ENCODE measurements around the gene PDIK1L.
A peak's percentile ranks its signal among the peaks of the same experiment; 100 is the strongest.

PDIK1L gene

DNA sequence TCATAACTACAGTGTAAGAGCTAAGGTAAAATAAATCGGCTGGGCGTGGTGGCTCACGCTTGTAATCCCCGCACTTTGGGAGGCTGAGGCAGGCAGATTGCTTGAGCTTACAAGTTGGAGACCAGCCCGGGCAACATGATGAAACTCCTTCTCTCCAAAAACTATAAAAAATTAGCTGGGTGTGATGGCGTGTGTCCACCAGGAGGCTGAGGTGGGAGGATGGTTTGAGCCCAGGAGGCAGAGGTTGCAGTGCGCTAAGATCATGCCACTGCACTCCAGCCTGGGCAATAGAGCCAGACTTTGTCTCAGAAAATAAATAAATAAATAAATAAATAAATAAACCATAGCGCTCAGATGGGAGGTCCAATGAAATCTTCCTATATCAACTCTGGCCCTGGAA, 30.5 kb downstream of the PDIK1L start:
- Histone ChIP-seq H2BK5ac (ENCODE audit: low read length) (no peak overlapping the region), H2BK120ac (ENCODE audit: low read depth, low read length) (no peak overlapping the region), H3K9ac (ENCODE audit: low read depth, low read length, poor library complexity) (no peak overlapping the region), H3K4ac (ENCODE audit: low read length) (no peak overlapping the region), H2AK5ac (ENCODE audit: low read depth, low read length) (no peak overlapping the region), H3K9me3 (replicated peaks in 1 of 2; ENCODE audit: control insufficient read depth in 2 of 2, insufficient read depth in 1 of 2, low read depth in 1 of 2, low read length in 2 of 2) (no peaks in the 10 kb centered on the region), H3K23ac (ENCODE audit: low read depth, low read length, poor library complexity) (no peak overlapping the region), H3K79me1 (ENCODE audit: low read depth, low read length) (no peaks in the 10 kb centered on the region), H4K91ac (ENCODE audit: low read depth, low read length, poor library complexity) (no peak overlapping the region), H3K36me3 (replicated peaks in 1 of 2; ENCODE audit: control insufficient read depth in 2 of 2, insufficient read depth in 2 of 2, low read length in 2 of 2) (no peaks in the 10 kb centered on the region), H3K4me3 (ENCODE audit: low read length in 2 of 2) (no peak overlapping the region), H3K27me3 (ENCODE audit: control insufficient read depth in 3 of 3, insufficient read depth in 3 of 3, low read depth in 1 of 3, low read length in 3 of 3) (peaks cover 0 to 7% (median 4%) of the 10 kb centered on the region in 3 experiments), H2AFZ (ENCODE audit: low read length) (no peak overlapping the region), H3K18ac (ENCODE audit: low read length) (no peak overlapping the region), H3K14ac (ENCODE audit: low read length) (no peak overlapping the region), H2BK15ac (ENCODE audit: low read length) (no peak overlapping the region), H3K4me2 (ENCODE audit: insufficient read depth, low read length, poor library complexity, severe bottlenecking) (no peak overlapping the region), H3K4me1 (ENCODE audit: control insufficient read depth in 2 of 2, insufficient read depth in 1 of 2, low read depth in 1 of 2, low read length in 2 of 2) (no peaks in the 10 kb centered on the region), H2BK12ac (ENCODE audit: low read length) (no peak overlapping the region), H3K27ac (replicated peaks; ENCODE audit: low read length) (no peak overlapping the region), H4K8ac (ENCODE audit: low read depth, low read length) (no peak overlapping the region)
- WGBS, 2 donors (ENCODE audit: extremely low coverage in 2 of 2, insufficient read length in 2 of 2, insufficient replicate concordance in 1 of 2), result no CpG with 5 or more reads among the region's 8 CpGs
- no peak for DNase-seq (ENCODE audit: low spot score)

DNA sequence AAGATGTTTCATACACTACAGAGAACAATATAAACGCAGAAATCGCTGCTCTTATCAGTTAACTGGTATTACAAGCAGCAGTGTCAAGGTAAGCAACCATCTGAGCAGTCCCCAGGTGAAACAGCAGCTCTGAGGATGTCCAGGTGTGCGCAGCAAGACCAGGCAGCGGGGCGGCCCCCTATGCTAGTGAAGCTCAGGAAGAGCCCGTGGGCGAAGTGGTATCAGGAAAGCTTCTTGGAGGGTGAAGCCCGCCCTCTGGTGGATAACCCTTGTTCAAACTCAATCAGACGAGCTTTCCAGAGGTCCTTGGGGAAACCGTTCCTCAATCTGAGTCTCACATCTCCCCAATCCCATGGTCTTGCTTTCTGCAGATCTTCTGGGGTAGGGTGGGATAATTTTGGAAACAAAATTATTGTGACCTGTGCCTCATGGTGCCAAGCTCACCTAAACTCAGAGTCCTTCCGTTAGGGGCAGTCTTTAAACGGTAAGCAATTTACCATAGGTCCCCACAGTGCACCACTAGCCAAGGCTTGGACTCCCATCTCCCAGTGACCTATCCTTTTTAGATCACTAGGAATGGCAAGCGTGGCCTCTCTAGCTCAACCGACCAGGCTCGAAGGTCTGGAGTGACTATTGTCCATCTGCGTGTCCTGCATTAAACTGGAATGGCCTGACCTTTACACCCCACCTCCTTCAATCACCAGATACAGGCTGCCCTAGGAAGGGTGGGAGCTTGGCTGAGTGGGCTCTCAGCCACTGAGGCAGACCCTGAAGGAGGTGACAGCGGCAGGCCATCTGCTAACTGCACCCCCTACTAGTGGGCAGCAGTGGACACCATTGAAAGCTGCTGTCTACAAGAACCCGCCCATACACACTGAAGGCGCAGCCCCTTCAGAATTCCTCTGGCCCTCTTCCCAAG, 33.7 kb downstream of the PDIK1L start:
- no CpG with 5 or more reads among the region's 19 CpGs for WGBS, 2 donors (ENCODE audit: extremely low coverage in 2 of 2, insufficient read length in 2 of 2, insufficient replicate concordance in 1 of 2)

DNA sequence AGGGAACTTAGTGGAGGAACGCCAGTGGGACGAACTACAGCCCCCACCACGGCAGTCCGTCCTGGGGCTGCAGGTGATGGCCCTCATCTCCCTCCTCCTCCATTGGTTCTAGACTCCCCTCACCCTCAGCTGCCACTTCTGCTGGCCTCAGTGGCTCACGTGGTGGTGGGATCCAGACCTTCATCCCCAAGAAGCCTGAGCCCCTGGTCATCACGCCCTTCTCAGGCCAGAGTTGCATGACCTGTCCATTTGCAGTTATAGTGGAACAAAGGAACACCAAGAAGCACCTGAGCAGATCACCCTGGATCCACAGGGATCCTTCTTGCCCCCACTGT, 34.3 kb downstream of the PDIK1L start:
- peak overlapping the region; percentile 45 for H2BK5ac ChIP-seq (ENCODE audit: low read length)
- peak overlapping the region; percentile 70 for H3K9ac ChIP-seq (ENCODE audit: low read depth, low read length, poor library complexity)
- no peak overlapping the region for H2BK120ac ChIP-seq (ENCODE audit: low read depth, low read length)
- H3K4ac ChIP-seq (ENCODE audit: low read length), result no peak overlapping the region
- no peak overlapping the region for H3K14ac ChIP-seq (ENCODE audit: low read length)
- no peak overlapping the region for H2AFZ ChIP-seq (ENCODE audit: low read length)
- no peak overlapping the region for H3K4me3 ChIP-seq (ENCODE audit: low read length in 2 of 2)
- H2AK5ac ChIP-seq (ENCODE audit: low read depth, low read length), result peak overlapping the region; percentile 30
- no peaks in the 10 kb centered on the region for H3K36me3 ChIP-seq (replicated peaks in 1 of 2; ENCODE audit: control insufficient read depth in 2 of 2, insufficient read depth in 2 of 2, low read length in 2 of 2)
- H3K27me3 ChIP-seq (ENCODE audit: control insufficient read depth in 3 of 3, insufficient read depth in 3 of 3, low read depth in 1 of 3, low read length in 3 of 3), result peaks cover 0 to 24% (median 7%) of the 10 kb centered on the region in 3 experiments
- peak overlapping the region; percentile 99 for H2BK15ac ChIP-seq (ENCODE audit: low read length)
- no peaks in the 10 kb centered on the region for H3K4me1 ChIP-seq (ENCODE audit: control insufficient read depth in 2 of 2, insufficient read depth in 1 of 2, low read depth in 1 of 2, low read length in 2 of 2)
- peak overlapping the region; percentile 87 for H3K18ac ChIP-seq (ENCODE audit: low read length)
- H3K79me1 ChIP-seq (ENCODE audit: low read depth, low read length), result no peaks in the 10 kb centered on the region
- no peak for DNase-seq (ENCODE audit: low spot score)
- no peak overlapping the region for H3K27ac ChIP-seq (replicated peaks; ENCODE audit: low read length)
- no peak overlapping the region for H4K8ac ChIP-seq (ENCODE audit: low read depth, low read length)
- no peak overlapping the region for H4K91ac ChIP-seq (ENCODE audit: low read depth, low read length, poor library complexity)
- H3K9me3 ChIP-seq (replicated peaks in 1 of 2; ENCODE audit: control insufficient read depth in 2 of 2, insufficient read depth in 1 of 2, low read depth in 1 of 2, low read length in 2 of 2), result no peaks in the 10 kb centered on the region
- H3K4me2 ChIP-seq (ENCODE audit: insufficient read depth, low read length, poor library complexity, severe bottlenecking), result no peak overlapping the region
- no peak overlapping the region for H3K23ac ChIP-seq (ENCODE audit: low read depth, low read length, poor library complexity)
- WGBS, 2 donors (ENCODE audit: extremely low coverage in 2 of 2, insufficient read length in 2 of 2, insufficient replicate concordance in 1 of 2), result no CpG with 5 or more reads among the region's 6 CpGs
- peak overlapping the region; percentile 44 for H2BK12ac ChIP-seq (ENCODE audit: low read length)

More for the DNA sequence above, 33.7 kb downstream of the PDIK1L start:
- Histone ChIP-seq H4K91ac (ENCODE audit: low read depth, low read length, poor library complexity) (peak overlapping the region; percentile 44), H3K36me3 (replicated peaks in 1 of 2; ENCODE audit: control insufficient read depth in 2 of 2, insufficient read depth in 2 of 2, low read length in 2 of 2) (no peaks in the 10 kb centered on the region), H2BK120ac (ENCODE audit: low read depth, low read length) (no peak overlapping the region), H2BK12ac (ENCODE audit: low read length) (peak overlapping the region; percentile 44), H3K79me1 (ENCODE audit: low read depth, low read length) (no peaks in the 10 kb centered on the region), H2BK15ac (ENCODE audit: low read length) (peak overlapping the region; percentile 99), H4K8ac (ENCODE audit: low read depth, low read length) (no peak overlapping the region), H3K23ac (ENCODE audit: low read depth, low read length, poor library complexity) (no peak overlapping the region), H3K9me3 (replicated peaks in 1 of 2; ENCODE audit: control insufficient read depth in 2 of 2, insufficient read depth in 1 of 2, low read depth in 1 of 2, low read length in 2 of 2) (no peaks in the 10 kb centered on the region), H2BK5ac (ENCODE audit: low read length) (peak overlapping the region; percentile 45), H2AK5ac (ENCODE audit: low read depth, low read length) (peak overlapping the region; percentile 30), H3K18ac (ENCODE audit: low read length) (peak overlapping the region; percentile 87), H3K4ac (ENCODE audit: low read length) (no peak overlapping the region), H3K4me1 (ENCODE audit: control insufficient read depth in 2 of 2, insufficient read depth in 1 of 2, low read depth in 1 of 2, low read length in 2 of 2) (no peaks in the 10 kb centered on the region), H3K9ac (ENCODE audit: low read depth, low read length, poor library complexity) (peak overlapping the region; percentile 70), H3K4me2 (ENCODE audit: insufficient read depth, low read length, poor library complexity, severe bottlenecking) (no peak overlapping the region), H3K4me3 (ENCODE audit: low read length in 2 of 2) (no peak overlapping the region), H2AFZ (ENCODE audit: low read length) (no peak overlapping the region), H3K27me3 (ENCODE audit: control insufficient read depth in 3 of 3, insufficient read depth in 3 of 3, low read depth in 1 of 3, low read length in 3 of 3) (peaks cover 0 to 18% (median 7%) of the 10 kb centered on the region in 3 experiments), H3K14ac (ENCODE audit: low read length) (no peak overlapping the region), H3K27ac (replicated peaks; ENCODE audit: low read length) (no peak overlapping the region)
- DNase-seq (ENCODE audit: low spot score), result peak; percentile 82

- no peak overlapping the region for H3K23ac ChIP-seq (ENCODE audit: low read depth, low read length, poor library complexity)
- peaks cover 0 to 29% (median 7%) of the 10 kb centered on the region in 3 experiments for H3K27me3 ChIP-seq (ENCODE audit: control insufficient read depth in 3 of 3, insufficient read depth in 3 of 3, low read depth in 1 of 3, low read length in 3 of 3)
- H4K91ac ChIP-seq (ENCODE audit: low read depth, low read length, poor library complexity), result no peak overlapping the region
- no peak overlapping the region for H3K18ac ChIP-seq (ENCODE audit: low read length)
- H2BK12ac ChIP-seq (ENCODE audit: low read length), result no peak overlapping the region
- no peak overlapping the region for H3K9ac ChIP-seq (ENCODE audit: low read depth, low read length, poor library complexity)
- H3K14ac ChIP-seq (ENCODE audit: low read length), result no peak overlapping the region
- H3K4me2 ChIP-seq (ENCODE audit: insufficient read depth, low read length, poor library complexity, severe bottlenecking), result no peak overlapping the region
- H3K27ac ChIP-seq (replicated peaks; ENCODE audit: low read length), result no peak overlapping the region
- H3K79me1 ChIP-seq (ENCODE audit: low read depth, low read length), result no peaks in the 10 kb centered on the region
- H3K4me1 ChIP-seq (ENCODE audit: control insufficient read depth in 2 of 2, insufficient read depth in 1 of 2, low read depth in 1 of 2, low read length in 2 of 2), result peaks cover 0 to under 1% of the 10 kb centered on the region in 2 donors
- no peak overlapping the region for H2BK15ac ChIP-seq (ENCODE audit: low read length)
- H3K9me3 ChIP-seq (replicated peaks in 1 of 2; ENCODE audit: control insufficient read depth in 2 of 2, insufficient read depth in 1 of 2, low read depth in 1 of 2, low read length in 2 of 2), result no peaks in the 10 kb centered on the region
- no peak overlapping the region for H3K4me3 ChIP-seq (ENCODE audit: low read length in 2 of 2)
- H2AFZ ChIP-seq (ENCODE audit: low read length), result no peak overlapping the region
- DNase-seq (ENCODE audit: low spot score), result no peak
- no peak overlapping the region for H2AK5ac ChIP-seq (ENCODE audit: low read depth, low read length)
- no peak overlapping the region for H4K8ac ChIP-seq (ENCODE audit: low read depth, low read length)
- no peak overlapping the region for H3K4ac ChIP-seq (ENCODE audit: low read length)
- no peaks in the 10 kb centered on the region for H3K36me3 ChIP-seq (replicated peaks in 1 of 2; ENCODE audit: control insufficient read depth in 2 of 2, insufficient read depth in 2 of 2, low read length in 2 of 2)
- no peak overlapping the region for H2BK5ac ChIP-seq (ENCODE audit: low read length)
- no peak overlapping the region for H2BK120ac ChIP-seq (ENCODE audit: low read depth, low read length)
Observed at GRCh38 chr1:26148887-26149286, 37.3 kb downstream of the PDIK1L start.

Measured in neuronal stem cell (in vitro differentiated cells).